Erythroblast (primary cell): Measurements from ENCODE around the gene AKAP6.

ENCODE experiments used
- GATA1 ChIP-seq: IDR thresholded peaks from 2 replicates; pipeline ENCODE4 v1.6.1; 2011; ENCODE audit warnings: low read depth, mild to moderate bottlenecking, control low read depth, low read length, moderate library complexity
- POLR2A ChIP-seq: IDR thresholded peaks from 2 replicates; pipeline ENCODE4 v1.6.1; 2011; ENCODE audit warnings: mild to moderate bottlenecking, low read length

DNA sequence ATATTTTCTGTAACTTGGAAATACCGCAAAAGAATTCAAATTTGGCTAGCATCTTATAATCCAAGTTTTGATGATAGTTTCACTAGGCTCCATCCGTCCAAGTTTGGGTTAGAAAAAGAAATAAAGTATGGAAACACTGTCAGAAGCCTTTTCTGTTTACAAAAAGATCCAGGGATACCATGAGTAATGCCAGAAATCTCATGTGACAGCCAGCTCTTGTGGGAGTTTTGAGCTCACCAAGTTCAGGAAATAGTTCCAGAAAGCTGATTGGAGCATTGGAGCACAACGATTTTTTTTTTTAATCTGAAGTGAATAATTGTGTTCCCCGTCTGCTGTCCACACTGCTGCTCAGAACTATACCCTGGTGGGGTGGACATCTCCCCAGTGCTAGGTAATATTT is 379.9 kb downstream of the AKAP6 start:
- no peak for TF ChIP-seq POLR2A
- TF ChIP-seq GATA1 = no peak
